ENCODE data around the gene SMARCC2.

Gene SMARCC2

GRCh38 chr12:56154818-56155217, 34.5 kb downstream of the SMARCC2 start:
- Histone ChIP-seq H4K20me1 (ENCODE audit: insufficient read depth, low read length) (peaks cover 9% of the 10 kb centered on the region), H3K9ac (ENCODE audit: low read length) (no peak overlapping the region), H3K4me2 (ENCODE audit: low read length) (no peak overlapping the region), H3K4me1 (ENCODE audit: low read length) (peaks cover 23% of the 10 kb centered on the region), H3K36me3 (replicated peaks; ENCODE audit: low read depth, low read length) (peaks cover 13% of the 10 kb centered on the region), H3K27ac (ENCODE audit: low read length) (no peak overlapping the region), H3K4me3 (ENCODE audit: low read length) (no peak overlapping the region), H2AFZ (ENCODE audit: low read depth, low read length) (no peak overlapping the region), H3K9me3 (ENCODE audit: insufficient read depth, low read length) (no peaks in the 10 kb centered on the region), H3K27me3 (ENCODE audit: low read depth, low read length) (no peaks in the 10 kb centered on the region), H3K79me2 (ENCODE audit: low read length) (peaks cover 25% of the 10 kb centered on the region)
- TF ChIP-seq CTCF (IDR thresholded peaks at IDR 0.05; ENCODE audit: low read depth, low read length) (no peak), EZH2phosphoT487 (IDR thresholded peaks at IDR 0.05; ENCODE audit: low read depth) (no peak)

DNA sequence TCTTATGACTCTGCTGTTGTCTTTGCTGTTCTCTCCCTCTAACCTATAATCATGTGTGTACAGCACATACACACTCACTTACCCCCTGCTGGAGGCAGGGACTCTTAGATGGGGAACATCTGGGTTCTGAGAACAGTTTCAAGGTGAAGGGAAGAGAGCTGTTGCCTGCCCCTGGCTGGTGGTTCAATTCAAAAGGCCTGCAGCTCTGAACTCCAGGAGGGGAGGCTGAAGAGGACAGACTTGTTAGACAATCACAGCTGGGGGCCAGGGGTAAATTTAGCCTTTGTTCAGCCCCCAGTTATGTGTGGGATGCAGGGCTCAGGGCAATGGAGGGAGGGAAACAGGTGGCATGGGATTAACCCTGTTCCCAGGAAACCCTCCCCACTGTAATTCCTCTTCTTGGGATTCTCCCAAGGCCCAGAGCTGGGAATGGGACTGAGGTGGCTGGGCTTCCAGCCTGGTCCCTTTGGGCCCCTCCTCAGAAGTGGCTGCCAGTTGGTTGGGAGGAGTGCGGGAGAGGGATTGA, 35.0 kb downstream of the SMARCC2 start:
- H3K9ac ChIP-seq (ENCODE audit: low read length), result no peak overlapping the region
- H3K4me2 ChIP-seq (ENCODE audit: low read length), result no peak overlapping the region
- peaks cover 8% of the 10 kb centered on the region for H3K36me3 ChIP-seq (replicated peaks; ENCODE audit: low read depth, low read length)
- peaks cover 4% of the 10 kb centered on the region; the same call in 1 of the 2 replicates for H4K20me1 ChIP-seq (ENCODE audit: insufficient read depth, low read length)
- TF ChIP-seq EZH2phosphoT487 (IDR thresholded peaks at IDR 0.05; ENCODE audit: low read depth) (no peak), CTCF (IDR thresholded peaks at IDR 0.05; ENCODE audit: low read depth, low read length) (no peak)
- H3K4me1 ChIP-seq (ENCODE audit: low read length), result peaks cover 17% of the 10 kb centered on the region
- no peaks in the 10 kb centered on the region for H3K9me3 ChIP-seq (ENCODE audit: insufficient read depth, low read length)
- H3K4me3 ChIP-seq (ENCODE audit: low read length), result no peak overlapping the region
- H2AFZ ChIP-seq (ENCODE audit: low read depth, low read length), result no peak overlapping the region
- H3K27ac ChIP-seq (ENCODE audit: low read length), result no peak overlapping the region
- no peaks in the 10 kb centered on the region for H3K27me3 ChIP-seq (ENCODE audit: low read depth, low read length)
- peaks cover 20% of the 10 kb centered on the region for H3K79me2 ChIP-seq (ENCODE audit: low read length)

DNA sequence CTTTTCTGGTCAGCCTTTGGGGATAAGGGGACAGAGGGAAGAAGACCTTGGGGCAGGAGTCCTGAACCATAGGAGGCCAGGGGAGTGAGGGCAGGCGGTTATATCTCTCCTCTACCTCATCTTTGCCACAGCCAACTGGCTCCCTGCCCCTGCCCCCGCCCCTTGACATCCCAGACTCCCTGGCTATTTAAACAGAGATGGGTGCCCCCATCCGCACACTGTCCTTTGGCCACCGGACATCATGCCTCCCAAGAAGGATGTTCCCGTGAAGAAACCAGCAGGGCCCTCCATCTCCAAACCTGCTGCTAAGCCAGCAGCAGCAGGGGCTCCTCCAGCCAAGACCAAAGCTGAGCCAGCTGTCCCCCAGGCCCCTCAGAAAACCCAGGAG, 35.6 kb downstream of the SMARCC2 start:
- no peak overlapping the region for H3K4me3 ChIP-seq (ENCODE audit: low read length)

More for the DNA sequence above, 35.6 kb downstream of the SMARCC2 start:
- no peak overlapping the region for H3K9ac ChIP-seq (ENCODE audit: low read length)
- H3K27me3 ChIP-seq (ENCODE audit: low read depth, low read length), result no peaks in the 10 kb centered on the region
- no peaks in the 10 kb centered on the region for H3K9me3 ChIP-seq (ENCODE audit: insufficient read depth, low read length)
- no peak overlapping the region for H2AFZ ChIP-seq (ENCODE audit: low read depth, low read length)
- no peak overlapping the region for H3K27ac ChIP-seq (ENCODE audit: low read length)
- peaks cover 17% of the 10 kb centered on the region for H3K4me1 ChIP-seq (ENCODE audit: low read length)
- TF ChIP-seq CTCF (IDR thresholded peaks at IDR 0.05; ENCODE audit: low read depth, low read length) (no peak), EZH2phosphoT487 (IDR thresholded peaks at IDR 0.05; ENCODE audit: low read depth) (no peak)
- H4K20me1 ChIP-seq (ENCODE audit: insufficient read depth, low read length), result no peaks in the 10 kb centered on the region
- peak overlapping the region; percentile 94 for H3K4me2 ChIP-seq (ENCODE audit: low read length)
- peaks cover 14% of the 10 kb centered on the region for H3K79me2 ChIP-seq (ENCODE audit: low read length)
- peaks cover 2% of the 10 kb centered on the region for H3K36me3 ChIP-seq (replicated peaks; ENCODE audit: low read depth, low read length)
